Panc1 (cell line): ENCODE results near the gene MEF2D. TPM values are rescaled to one million over a fixed set of nuclear protein-coding genes. Genes with fewer than 3 reads are reported as not detected.

ENCODE experiments used
- ATAC-seq: fragments of 200-7000 bp; cut with Tn5 transposase; 2 replicates; pipeline ENCODE4 v1.9.1; 2020; ENCODE audit warnings: mild to moderate bottlenecking, moderate library complexity
- BruUV-seq: library from RNA; stranded (reverse); fragments of 400-500 nt; replicated peaks from 2 replicates; lab custom pipeline; 2021; lab: Mats Ljungman, UMichigan
- CTCF ChIA-PET: fragments of 300-600 bp; sonication (Branson Sonifier 250); formaldehyde crosslinking; loops from one replicate; lab custom pipeline; 2022; ENCODE audit warnings: antibody characterized with exemption; lab: Charles Lee
- POLR2A ChIA-PET: fragments of 300-600 bp; sonication (Branson Sonifier 250); formaldehyde crosslinking; loops from one replicate; lab custom pipeline; 2022; ENCODE audit warnings: antibody characterized with exemption; lab: Charles Lee
- DNase-seq: peaks from one replicate; pipeline ENCODE4 v3.0.0-alpha.2; 2010; ENCODE audit warnings: low read depth, low spot score
- H3K27ac ChIP-seq: 2 replicates; pipeline ENCODE4 v1.5.1; 2011; ENCODE audit warnings: mild to moderate bottlenecking, low read length, inconsistent platforms
- H3K27me3 ChIP-seq: fragments of 200-500 bp; sonication (Bioruptor generic); 2 replicates; pipeline ENCODE4 v1.6.0; 2014; ENCODE audit warnings: low read length, inconsistent platforms; ENCODE audit not compliant: control insufficient read depth, insufficient read depth
- H3K36me3 ChIP-seq: fragments of 200-500 bp; sonication (Bioruptor generic); 2 replicates; pipeline ENCODE4 v1.5.1; 2014; ENCODE audit warnings: inconsistent platforms, mild to moderate bottlenecking, low read length, moderate library complexity; ENCODE audit not compliant: control insufficient read depth, insufficient read depth
- H3K4me1 ChIP-seq: 2 replicates; pipeline ENCODE4 v1.5.1; 2011; ENCODE audit warnings: inconsistent platforms, mild to moderate bottlenecking, low read length, moderate library complexity; ENCODE audit not compliant: control insufficient read depth, insufficient read depth
- H3K4me3 ChIP-seq, 2 experiments: 2 replicates each; pipeline ENCODE4 v1.5.1; 2011 to 2012; ENCODE audit warnings: low read depth in 2 of 2, low read length in 2 of 2, mild to moderate bottlenecking in 2 of 2, inconsistent platforms in 1 of 2, moderate library complexity in 1 of 2
- H3K9me3 ChIP-seq: fragments of 200-500 bp; sonication (Bioruptor generic); 2 replicates; pipeline ENCODE4 v1.5.1; 2014; ENCODE audit warnings: low read depth, mild to moderate bottlenecking, inconsistent platforms, low read length, moderate library complexity; ENCODE audit not compliant: control insufficient read depth, insufficient read depth
- POLR2AphosphoS5 ChIP-seq: IDR thresholded peaks from 2 replicates; pipeline ENCODE4 v1.6.1; 2012; ENCODE audit warnings: mild to moderate bottlenecking, low read depth, low read length, moderate library complexity
- SIN3A ChIP-seq: IDR thresholded peaks from 2 replicates; pipeline ENCODE4 v1.6.1; 2012; ENCODE audit warnings: low read depth, mild to moderate bottlenecking, low read length, moderate library complexity, borderline replicate concordance; ENCODE audit not compliant: insufficient read depth
- TCF7L2 ChIP-seq: IDR thresholded peaks from 2 replicates; pipeline ENCODE4 v1.6.1; 2011; ENCODE audit warnings: mild to moderate bottlenecking, low read depth, low read length, inconsistent platforms
- in situ Hi-C: cut with HindIII; loops from 2 replicates; pipeline ENCODE4 v1.10.0; 2016; ENCODE audit warnings: low sequenced_read_pairs, low pct_unique_long_range_greater_than_20kb
- intact Hi-C: fragments of 100-400 bp; cut with micrococcal nuclease; formaldehyde crosslinking; loops from one replicate; pipeline ENCODE4 v1.10.0; 2022; ENCODE audit not compliant: unreplicated experiment
- total RNA-seq: library from RNA; stranded (reverse); gene quantifications from one replicate; pipeline ENCODE4 v1.2.1, GENCODE V29; 2021; ENCODE audit not compliant: unreplicated experiment
- TF ChIP-seq, protein P1 (sequence below), 2 experiments: IDR thresholded peaks; 2 replicates each; pipeline ENCODE4 v1.6.1; 2011 to 2012; ENCODE audit warnings: low read depth in 2 of 2, control low read depth in 1 of 2, low read length in 1 of 2, mild to moderate bottlenecking in 1 of 2, moderate library complexity in 1 of 2; ENCODE audit not compliant: insufficient read depth in 1 of 2
- TF ChIP-seq, protein P2 (sequence below): fragments of 450-650 bp; IDR thresholded peaks from 2 replicates; pipeline ENCODE4 v1.5.1; 2017; ENCODE audit warnings: mild to moderate bottlenecking

Gene MEF2D
- total RNA-seq, 1 experiment from 2014 or later = 30.9 TPM

DNA sequence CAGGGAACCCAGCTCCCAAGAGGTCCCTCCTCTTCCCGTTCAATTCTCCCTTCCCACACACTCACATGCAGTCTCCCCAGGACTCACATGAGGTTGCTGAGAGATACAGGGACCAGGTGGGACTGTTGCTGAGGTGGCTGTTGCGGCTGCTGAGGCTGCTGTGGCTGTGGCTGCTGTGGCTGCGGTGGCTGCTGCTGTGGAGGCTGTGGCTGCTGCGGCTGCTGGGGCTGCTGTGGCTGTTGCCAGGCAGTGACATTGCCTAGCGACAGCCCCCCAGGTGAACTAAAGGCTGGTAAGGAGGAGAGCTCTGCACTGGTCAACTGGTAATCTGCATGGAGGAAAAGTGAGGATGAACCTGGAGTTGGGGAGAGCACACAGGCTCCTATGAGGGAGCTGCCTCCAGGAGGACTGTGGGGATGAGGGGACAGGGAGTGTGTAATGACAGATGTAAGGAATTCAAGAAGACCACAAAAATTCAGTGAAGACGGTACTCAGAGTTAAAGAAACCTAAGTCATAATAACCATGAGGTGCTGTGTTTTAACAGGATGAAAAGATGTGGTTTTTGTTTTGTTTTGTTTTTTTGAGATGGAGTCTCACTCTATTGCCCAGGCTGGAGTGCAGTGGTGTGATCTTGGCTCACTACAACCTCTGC is 31.8 kb downstream of the MEF2D start:
- ChIA-PET POLR2A (no interaction called here), CTCF (interaction anchor here (0.6 kb wide), 1 partner anchor 153 kb away, joined by 4 read pairs; no protein-coding TSS in a partner anchor)
- TF ChIP-seq SIN3A (no peak), POLR2AphosphoS5 (no peak), TCF7L2 (no peak)
- TF ChIP-seq, protein P1, sequence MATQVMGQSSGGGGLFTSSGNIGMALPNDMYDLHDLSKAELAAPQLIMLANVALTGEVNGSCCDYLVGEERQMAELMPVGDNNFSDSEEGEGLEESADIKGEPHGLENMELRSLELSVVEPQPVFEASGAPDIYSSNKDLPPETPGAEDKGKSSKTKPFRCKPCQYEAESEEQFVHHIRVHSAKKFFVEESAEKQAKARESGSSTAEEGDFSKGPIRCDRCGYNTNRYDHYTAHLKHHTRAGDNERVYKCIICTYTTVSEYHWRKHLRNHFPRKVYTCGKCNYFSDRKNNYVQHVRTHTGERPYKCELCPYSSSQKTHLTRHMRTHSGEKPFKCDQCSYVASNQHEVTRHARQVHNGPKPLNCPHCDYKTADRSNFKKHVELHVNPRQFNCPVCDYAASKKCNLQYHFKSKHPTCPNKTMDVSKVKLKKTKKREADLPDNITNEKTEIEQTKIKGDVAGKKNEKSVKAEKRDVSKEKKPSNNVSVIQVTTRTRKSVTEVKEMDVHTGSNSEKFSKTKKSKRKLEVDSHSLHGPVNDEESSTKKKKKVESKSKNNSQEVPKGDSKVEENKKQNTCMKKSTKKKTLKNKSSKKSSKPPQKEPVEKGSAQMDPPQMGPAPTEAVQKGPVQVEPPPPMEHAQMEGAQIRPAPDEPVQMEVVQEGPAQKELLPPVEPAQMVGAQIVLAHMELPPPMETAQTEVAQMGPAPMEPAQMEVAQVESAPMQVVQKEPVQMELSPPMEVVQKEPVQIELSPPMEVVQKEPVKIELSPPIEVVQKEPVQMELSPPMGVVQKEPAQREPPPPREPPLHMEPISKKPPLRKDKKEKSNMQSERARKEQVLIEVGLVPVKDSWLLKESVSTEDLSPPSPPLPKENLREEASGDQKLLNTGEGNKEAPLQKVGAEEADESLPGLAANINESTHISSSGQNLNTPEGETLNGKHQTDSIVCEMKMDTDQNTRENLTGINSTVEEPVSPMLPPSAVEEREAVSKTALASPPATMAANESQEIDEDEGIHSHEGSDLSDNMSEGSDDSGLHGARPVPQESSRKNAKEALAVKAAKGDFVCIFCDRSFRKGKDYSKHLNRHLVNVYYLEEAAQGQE (IDR thresholded peaks at IDR 0.05; ENCODE audit: insufficient read depth in 1 of 2, low read depth in 2 of 2, low read length in 1 of 2) = no peak
- TF ChIP-seq, protein P2, sequence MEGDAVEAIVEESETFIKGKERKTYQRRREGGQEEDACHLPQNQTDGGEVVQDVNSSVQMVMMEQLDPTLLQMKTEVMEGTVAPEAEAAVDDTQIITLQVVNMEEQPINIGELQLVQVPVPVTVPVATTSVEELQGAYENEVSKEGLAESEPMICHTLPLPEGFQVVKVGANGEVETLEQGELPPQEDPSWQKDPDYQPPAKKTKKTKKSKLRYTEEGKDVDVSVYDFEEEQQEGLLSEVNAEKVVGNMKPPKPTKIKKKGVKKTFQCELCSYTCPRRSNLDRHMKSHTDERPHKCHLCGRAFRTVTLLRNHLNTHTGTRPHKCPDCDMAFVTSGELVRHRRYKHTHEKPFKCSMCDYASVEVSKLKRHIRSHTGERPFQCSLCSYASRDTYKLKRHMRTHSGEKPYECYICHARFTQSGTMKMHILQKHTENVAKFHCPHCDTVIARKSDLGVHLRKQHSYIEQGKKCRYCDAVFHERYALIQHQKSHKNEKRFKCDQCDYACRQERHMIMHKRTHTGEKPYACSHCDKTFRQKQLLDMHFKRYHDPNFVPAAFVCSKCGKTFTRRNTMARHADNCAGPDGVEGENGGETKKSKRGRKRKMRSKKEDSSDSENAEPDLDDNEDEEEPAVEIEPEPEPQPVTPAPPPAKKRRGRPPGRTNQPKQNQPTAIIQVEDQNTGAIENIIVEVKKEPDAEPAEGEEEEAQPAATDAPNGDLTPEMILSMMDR = no peak
- ATAC-seq (no peak), DNase-seq (no peak)
- Histone ChIP-seq H3K4me3 (no peak overlapping the region), H3K36me3 (no peaks in the 10 kb centered on the region; the same call in 1 of the 2 replicates), H3K4me1 (0 out of 2 replicates have a peak, but pooled peaks cover 6% of the 10 kb centered on the region), H3K9me3 (no peaks in the 10 kb centered on the region), H3K27me3 (no peaks in the 10 kb centered on the region), H3K27ac (no peak overlapping the region)
- in situ Hi-C loops = no loop called here
- BruUV-seq = no TSS peak
- intact Hi-C loops = loop anchor here (5.0 to 10.0 kb wide), 2 partner anchors 56 to 103 kb away; partner anchors contain the start of gene IQGAP3

DNA sequence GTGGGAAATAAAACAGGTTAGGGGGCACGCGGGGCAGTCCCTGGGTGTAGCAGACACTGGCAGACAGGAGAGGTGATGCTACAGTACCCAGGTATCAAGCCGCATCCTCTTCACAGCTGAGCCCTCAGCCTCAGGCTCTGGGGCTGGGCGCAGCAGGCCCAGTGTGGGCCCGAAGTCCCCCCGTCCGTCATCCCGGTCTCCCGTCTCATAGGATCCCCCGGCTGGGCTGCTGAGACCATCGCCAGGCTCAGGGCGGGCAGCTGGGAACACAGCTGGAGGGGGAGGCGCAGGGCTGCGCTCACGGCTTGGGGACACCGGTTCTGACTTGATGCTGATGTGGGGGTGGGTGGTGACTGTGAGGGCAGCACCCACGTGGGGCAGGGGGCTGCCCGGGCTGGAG is 32.7 kb downstream of the MEF2D start:
- ChIA-PET CTCF (no interaction called here), POLR2A (no interaction called here)
- no peaks in the 10 kb centered on the region; the same call in 1 of the 2 replicates for H3K36me3 ChIP-seq
- H3K4me1 ChIP-seq = 0 out of 2 replicates have a peak, but pooled peaks cover 6% of the 10 kb centered on the region
- intact Hi-C loops (loop anchor here (5.0 to 10.0 kb wide), 2 partner anchors 57 to 104 kb away; partner anchors contain the start of gene IQGAP3), in situ Hi-C loops (no loop called here)
- DNase-seq (no peak), ATAC-seq (no peak)
- no peaks in the 10 kb centered on the region for H3K27me3 ChIP-seq
- no peaks in the 10 kb centered on the region for H3K9me3 ChIP-seq
- BruUV-seq = no TSS peak
- TF ChIP-seq SIN3A (no peak), TCF7L2 (no peak), POLR2AphosphoS5 (no peak)
- TF ChIP-seq, protein P2 = no peak
- TF ChIP-seq, protein P1 (IDR thresholded peaks at IDR 0.05; ENCODE audit: insufficient read depth in 1 of 2, low read depth in 2 of 2, low read length in 1 of 2) = no peak
- H3K27ac ChIP-seq = no peak overlapping the region
- no peak overlapping the region for H3K4me3 ChIP-seq
